ENCODE measurements around the gene APOA1.

- TF ChIP-seq GATA3 (IDR thresholded peaks at IDR 0.05; ENCODE audit: low read depth, low read length): no peak
- no peak for TF ChIP-seq GATA2 (IDR thresholded peaks at IDR 0.05; ENCODE audit: low read depth, low read length)
Observed at GRCh38 chr11:116849060-116849459, 11.6 kb upstream of the APOA1 start.
